ENCODE measurements around the gene CNN1.

Gene CNN1

GRCh38 chr19:11551603-11552235 lies 13.1 kb downstream of the CNN1 start:
- Histone ChIP-seq H3K27ac (ENCODE audit: low read length, poor library complexity, severe bottlenecking) (no peak overlapping the region), H3K4me1 (ENCODE audit: control insufficient read depth, insufficient read depth, low read depth, low read length) (no peaks in the 10 kb centered on the region), H3K4me3 (ENCODE audit: insufficient read depth in 1 of 2, low read depth in 1 of 2, low read length in 2 of 2) (no peak overlapping the region), H4K91ac (ENCODE audit: low read length) (no peak overlapping the region), H2AFZ (ENCODE audit: low read depth, low read length) (no peak overlapping the region), H3K36me3 (ENCODE audit: control insufficient read depth in 1 of 2, insufficient read depth in 2 of 2, low read depth in 1 of 2, low read length in 2 of 2) (peaks cover 35 to 75% of the 10 kb centered on the region in 2 experiments), H2BK15ac (ENCODE audit: low read depth, poor library complexity, severe bottlenecking) (no peak overlapping the region), H3K4me2 (ENCODE audit: low read length, poor library complexity, severe bottlenecking) (no peak overlapping the region), H2AK5ac (ENCODE audit: low read length, severe bottlenecking) (no peak overlapping the region), H3K23ac (ENCODE audit: low read length in 2 of 2) (no peak overlapping the region), H3K9me3 (ENCODE audit: control insufficient read depth, low read length) (no peaks in the 10 kb centered on the region), H3K9ac (ENCODE audit: low read length) (no peak overlapping the region), H2BK12ac (ENCODE audit: low read length in 2 of 2) (no peak overlapping the region), H2BK120ac (ENCODE audit: low read depth, low read length) (no peak overlapping the region), H3K27me3 (ENCODE audit: control insufficient read depth in 1 of 2, insufficient read depth in 1 of 2, low read length in 2 of 2) (no peaks in the 10 kb centered on the region), H3K14ac (ENCODE audit: low read length in 2 of 2) (no peak overlapping the region), H3K4ac (ENCODE audit: low read depth in 1 of 2, low read length in 2 of 2) (no peak overlapping the region), H3K79me1 (replicated peaks; ENCODE audit: low read length, poor library complexity, severe bottlenecking) (peaks cover 22% of the 10 kb centered on the region), H3K18ac (ENCODE audit: low read depth in 1 of 2, low read length in 2 of 2) (no peak overlapping the region), H4K8ac (ENCODE audit: low read length) (peak overlapping the region; percentile 53), H2BK5ac (ENCODE audit: low read depth, low read length, poor library complexity, severe bottlenecking) (no peak overlapping the region)
- WGBS, result 88% methylated on average over 26 of the region's 26 CpGs
- DNase-seq, result no peak

- Histone ChIP-seq H3K27ac (ENCODE audit: low read length, poor library complexity, severe bottlenecking) (no peak overlapping the region), H3K4me2 (ENCODE audit: low read length, poor library complexity, severe bottlenecking) (no peak overlapping the region), H3K23ac (ENCODE audit: low read length in 2 of 2) (no peak overlapping the region), H2AFZ (ENCODE audit: low read depth, low read length) (no peak overlapping the region), H2BK120ac (ENCODE audit: low read depth, low read length) (no peak overlapping the region), H3K36me3 (ENCODE audit: control insufficient read depth in 1 of 2, insufficient read depth in 2 of 2, low read depth in 1 of 2, low read length in 2 of 2) (peaks cover 35 to 73% of the 10 kb centered on the region in 2 experiments), H2BK15ac (ENCODE audit: low read depth, poor library complexity, severe bottlenecking) (no peak overlapping the region), H3K14ac (ENCODE audit: low read length in 2 of 2) (no peak overlapping the region), H3K18ac (ENCODE audit: low read depth in 1 of 2, low read length in 2 of 2) (no peak overlapping the region), H4K8ac (ENCODE audit: low read length) (no peak overlapping the region), H2BK5ac (ENCODE audit: low read depth, low read length, poor library complexity, severe bottlenecking) (no peak overlapping the region), H2BK12ac (ENCODE audit: low read length in 2 of 2) (no peak overlapping the region), H3K4me3 (ENCODE audit: insufficient read depth in 1 of 2, low read depth in 1 of 2, low read length in 2 of 2) (no peak overlapping the region), H3K4me1 (ENCODE audit: control insufficient read depth, insufficient read depth, low read depth, low read length) (peaks cover 6% of the 10 kb centered on the region), H3K79me1 (replicated peaks; ENCODE audit: low read length, poor library complexity, severe bottlenecking) (peaks cover 25% of the 10 kb centered on the region), H3K9me3 (ENCODE audit: control insufficient read depth, low read length) (no peaks in the 10 kb centered on the region), H4K91ac (ENCODE audit: low read length) (no peak overlapping the region), H2AK5ac (ENCODE audit: low read length, severe bottlenecking) (no peak overlapping the region), H3K4ac (ENCODE audit: low read depth in 1 of 2, low read length in 2 of 2) (no peak overlapping the region), H3K27me3 (ENCODE audit: control insufficient read depth in 1 of 2, insufficient read depth in 1 of 2, low read length in 2 of 2) (no peaks in the 10 kb centered on the region), H3K9ac (ENCODE audit: low read length) (no peak overlapping the region)
- WGBS, result 89% methylated on average over 19 of the region's 20 CpGs
- no peak for DNase-seq
Measured at GRCh38 chr19:11552666-11553372, 14.2 kb downstream of the CNN1 start.

- Histone ChIP-seq H2BK5ac (ENCODE audit: low read depth, low read length, poor library complexity, severe bottlenecking) (no peak overlapping the region), H3K27me3 (ENCODE audit: control insufficient read depth in 1 of 2, insufficient read depth in 1 of 2, low read length in 2 of 2) (no peaks in the 10 kb centered on the region), H3K4me2 (ENCODE audit: low read length, poor library complexity, severe bottlenecking) (no peak overlapping the region), H3K79me1 (replicated peaks; ENCODE audit: low read length, poor library complexity, severe bottlenecking) (peaks cover 27% of the 10 kb centered on the region), H3K23ac (ENCODE audit: low read length in 2 of 2) (no peak overlapping the region), H3K4me3 (ENCODE audit: insufficient read depth in 1 of 2, low read depth in 1 of 2, low read length in 2 of 2) (no peak overlapping the region), H3K9me3 (ENCODE audit: control insufficient read depth, low read length) (no peaks in the 10 kb centered on the region), H3K9ac (ENCODE audit: low read length) (no peak overlapping the region), H2BK15ac (ENCODE audit: low read depth, poor library complexity, severe bottlenecking) (no peak overlapping the region), H4K91ac (ENCODE audit: low read length) (no peak overlapping the region), H2BK120ac (ENCODE audit: low read depth, low read length) (no peak overlapping the region), H3K4ac (ENCODE audit: low read depth in 1 of 2, low read length in 2 of 2) (no peak overlapping the region), H2BK12ac (ENCODE audit: low read length in 2 of 2) (no peak overlapping the region), H2AFZ (ENCODE audit: low read depth, low read length) (no peak overlapping the region), H2AK5ac (ENCODE audit: low read length, severe bottlenecking) (no peak overlapping the region), H3K18ac (ENCODE audit: low read depth in 1 of 2, low read length in 2 of 2) (no peak overlapping the region), H3K4me1 (ENCODE audit: control insufficient read depth, insufficient read depth, low read depth, low read length) (peaks cover 9% of the 10 kb centered on the region), H3K36me3 (ENCODE audit: control insufficient read depth in 1 of 2, insufficient read depth in 2 of 2, low read depth in 1 of 2, low read length in 2 of 2) (peaks cover 35 to 69% of the 10 kb centered on the region in 2 experiments), H4K8ac (ENCODE audit: low read length) (no peak overlapping the region), H3K27ac (ENCODE audit: low read length, poor library complexity, severe bottlenecking) (no peak overlapping the region), H3K14ac (ENCODE audit: low read length in 2 of 2) (no peak overlapping the region)
- whole genome bisulfite sequencing, result 99% methylated on average over 11 of the region's 12 CpGs
- DNase-seq, result no peak
Measured at GRCh38 chr19:11554160-11554559, 15.5 kb downstream of the CNN1 start.

DNA sequence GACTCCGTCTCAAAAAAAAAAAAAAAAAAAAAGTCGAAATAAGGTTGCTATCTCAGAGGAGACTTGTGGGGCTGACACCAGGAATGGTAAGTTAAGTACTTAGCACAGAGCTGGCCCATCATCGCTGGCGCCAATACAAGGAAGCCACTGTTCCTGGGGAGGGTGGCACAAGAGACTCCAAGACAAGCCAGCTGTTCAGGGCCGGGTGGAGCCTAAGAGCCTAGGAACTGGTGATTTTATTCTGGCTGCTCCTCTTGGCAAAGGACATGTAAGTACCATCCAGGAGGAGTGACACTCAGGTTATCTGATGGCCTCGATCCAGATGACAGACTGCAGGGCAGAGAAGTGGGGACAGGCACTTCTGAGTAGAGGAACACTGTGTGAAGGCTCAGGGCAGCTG lies 16.6 kb downstream of the CNN1 start:
- no peak overlapping the region for H3K14ac ChIP-seq (ENCODE audit: low read length in 2 of 2)
- no peak for DNase-seq
- 96% methylated on average over 6 of the region's 6 CpGs for WGBS
- no peak overlapping the region for H3K27ac ChIP-seq (ENCODE audit: low read length, poor library complexity, severe bottlenecking)
- peaks cover 29% of the 10 kb centered on the region for H3K79me1 ChIP-seq (replicated peaks; ENCODE audit: low read length, poor library complexity, severe bottlenecking)
- no peak overlapping the region for H3K23ac ChIP-seq (ENCODE audit: low read length in 2 of 2)
- no peaks in the 10 kb centered on the region for H3K27me3 ChIP-seq (ENCODE audit: control insufficient read depth in 1 of 2, insufficient read depth in 1 of 2, low read length in 2 of 2)
- no peak overlapping the region for H3K4me2 ChIP-seq (ENCODE audit: low read length, poor library complexity, severe bottlenecking)
- no peak overlapping the region for H2BK12ac ChIP-seq (ENCODE audit: low read length in 2 of 2)
- no peak overlapping the region for H4K91ac ChIP-seq (ENCODE audit: low read length)
- H2AK5ac ChIP-seq (ENCODE audit: low read length, severe bottlenecking), result no peak overlapping the region
- H3K9me3 ChIP-seq (ENCODE audit: control insufficient read depth, low read length), result no peaks in the 10 kb centered on the region
- peaks cover 35 to 58% of the 10 kb centered on the region in 2 experiments for H3K36me3 ChIP-seq (ENCODE audit: control insufficient read depth in 1 of 2, insufficient read depth in 2 of 2, low read depth in 1 of 2, low read length in 2 of 2)
- H3K4me1 ChIP-seq (ENCODE audit: control insufficient read depth, insufficient read depth, low read depth, low read length), result peaks cover 9% of the 10 kb centered on the region
- no peak overlapping the region for H2AFZ ChIP-seq (ENCODE audit: low read depth, low read length)
- H2BK5ac ChIP-seq (ENCODE audit: low read depth, low read length, poor library complexity, severe bottlenecking), result no peak overlapping the region
- no peak overlapping the region for H2BK15ac ChIP-seq (ENCODE audit: low read depth, poor library complexity, severe bottlenecking)
- H3K9ac ChIP-seq (ENCODE audit: low read length), result no peak overlapping the region
- H3K4me3 ChIP-seq (ENCODE audit: insufficient read depth in 1 of 2, low read depth in 1 of 2, low read length in 2 of 2), result no peak overlapping the region
- H3K18ac ChIP-seq (ENCODE audit: low read depth in 1 of 2, low read length in 2 of 2), result no peak overlapping the region
- no peak overlapping the region for H4K8ac ChIP-seq (ENCODE audit: low read length)
- H3K4ac ChIP-seq (ENCODE audit: low read depth in 1 of 2, low read length in 2 of 2), result no peak overlapping the region
- no peak overlapping the region for H2BK120ac ChIP-seq (ENCODE audit: low read depth, low read length)
